Liver (tissue), 9 donors: ENCODE results near the gene FAM89B. TPM values are rescaled to one million over a fixed set of nuclear protein-coding genes. Genes with fewer than 3 reads are reported as not detected.

Experiments used
- DNase-seq: peaks from one replicate; pipeline ENCODE4 v3.0.0-alpha.2; 2017; ENCODE audit warnings: low spot score
- H3K27ac ChIP-seq, 2 donors: one replicate each; pipeline ENCODE4 v1.7.0; 2013; ENCODE audit warnings: inconsistent platforms in 2 of 2, low read length in 2 of 2, control low read depth in 1 of 2, low read depth in 1 of 2, mild to moderate bottlenecking in 1 of 2
- H3K27me3 ChIP-seq, 4 donors: one replicate each; pipeline versions ENCODE4 v1.6.1 to v1.7.0; 2013; ENCODE audit warnings: low read length in 3 of 4, inconsistent platforms in 1 of 4, mild to moderate bottlenecking in 1 of 4, moderate library complexity in 1 of 4; ENCODE audit not compliant: control insufficient read depth in 4 of 4, insufficient read depth in 4 of 4
- H3K36me3 ChIP-seq, 4 donors: one replicate each; pipeline versions ENCODE4 v1.6.1 to v1.7.0; 2013; ENCODE audit warnings: low read length in 3 of 4, mild to moderate bottlenecking in 3 of 4, low read depth in 1 of 4, moderate library complexity in 1 of 4; ENCODE audit not compliant: control insufficient read depth in 4 of 4, insufficient read depth in 3 of 4
- H3K4me1 ChIP-seq, 4 donors: one replicate each; pipeline versions ENCODE4 v1.6.1 to v1.7.0; 2013; ENCODE audit warnings: low read length in 3 of 4, mild to moderate bottlenecking in 3 of 4, moderate library complexity in 1 of 4; ENCODE audit not compliant: control insufficient read depth in 4 of 4, insufficient read depth in 4 of 4
- H3K4me3 ChIP-seq, 3 donors: one replicate each; pipeline versions ENCODE4 v1.6.1 to v1.7.0; 2013; ENCODE audit warnings: low read length in 3 of 3, control low read depth in 1 of 3, low read depth in 1 of 3, mild to moderate bottlenecking in 1 of 3
- H3K9ac ChIP-seq, 2 donors: one replicate each; pipeline ENCODE4 v1.7.0; 2013; ENCODE audit warnings: low read length in 2 of 2, mild to moderate bottlenecking in 2 of 2, moderate library complexity in 2 of 2, control low read depth in 1 of 2, low read depth in 1 of 2
- H3K9me3 ChIP-seq, 4 donors: one replicate each; pipeline versions ENCODE4 v1.6.1 to v1.7.0; 2013; ENCODE audit warnings: low read length in 3 of 4; ENCODE audit not compliant: control insufficient read depth in 4 of 4
- ATF3 ChIP-seq: IDR thresholded peaks from 2 replicates; pipeline ENCODE4 v1.6.1; 2016; ENCODE audit warnings: antibody characterized with exemption
- CTCF ChIP-seq: fragments of 150-350 bp; IDR thresholded peaks from 2 replicates; pipeline ENCODE4 v1.5.1; 2017; ENCODE audit warnings: improper control_type of control experiment, low read depth, low read length; ENCODE audit not compliant: missing input control
- EGR1 ChIP-seq, 2 donors: IDR thresholded peaks; 2 replicates each; pipeline ENCODE4 v1.6.1; 2016 to 2018; ENCODE audit warnings: antibody characterized with exemption in 2 of 2, low read depth in 2 of 2
- FOXA1 ChIP-seq: IDR thresholded peaks from 2 replicates; pipeline ENCODE4 v1.6.1; 2016; ENCODE audit warnings: antibody characterized with exemption
- GABPA ChIP-seq, 2 donors: IDR thresholded peaks in 1 of 2; conservative IDR thresholded peaks in 1 of 2; 2 replicates each; pipeline ENCODE4 v1.6.1; 2016; ENCODE audit warnings: antibody characterized with exemption in 2 of 2, mild to moderate bottlenecking in 1 of 2, moderate library complexity in 1 of 2
- HNF4A ChIP-seq, 2 donors: conservative IDR thresholded peaks; 2 replicates each; pipeline ENCODE4 v1.6.1; 2016; ENCODE audit warnings: antibody characterized with exemption in 2 of 2, mild to moderate bottlenecking in 2 of 2
- HNF4G ChIP-seq: IDR thresholded peaks from 2 replicates; pipeline ENCODE4 v1.6.1; 2016; ENCODE audit warnings: antibody characterized with exemption
- JUND ChIP-seq, 2 donors: IDR thresholded peaks; 2 replicates each; pipeline ENCODE4 v1.6.1; 2016; ENCODE audit warnings: antibody characterized with exemption in 2 of 2
- MAX ChIP-seq: IDR thresholded peaks from 2 replicates; pipeline ENCODE4 v1.6.1; 2016; ENCODE audit warnings: antibody characterized with exemption
- NR2F2 ChIP-seq: IDR thresholded peaks from 2 replicates; pipeline ENCODE4 v1.6.1; 2016; ENCODE audit warnings: antibody characterized with exemption
- RAD21 ChIP-seq, 2 donors: IDR thresholded peaks; 2 replicates each; pipeline ENCODE4 v1.6.1; 2016; ENCODE audit warnings: antibody characterized with exemption in 2 of 2, mild to moderate bottlenecking in 2 of 2
- REST ChIP-seq: IDR thresholded peaks from 2 replicates; pipeline ENCODE4 v1.6.1; 2016; ENCODE audit warnings: antibody characterized with exemption, mild to moderate bottlenecking
- RXRA ChIP-seq, 2 donors: IDR thresholded peaks; 2 replicates each; pipeline ENCODE4 v1.6.1; 2017 to 2018; ENCODE audit warnings: antibody characterized with exemption in 2 of 2, mild to moderate bottlenecking in 1 of 2
- SP1 ChIP-seq: IDR thresholded peaks from 2 replicates; pipeline ENCODE4 v1.6.1; 2018; ENCODE audit warnings: antibody characterized with exemption, mild to moderate bottlenecking
- TAF1 ChIP-seq: conservative IDR thresholded peaks from 2 replicates; pipeline ENCODE4 v1.6.1; 2016; ENCODE audit warnings: antibody characterized with exemption, mild to moderate bottlenecking
- YY1 ChIP-seq: IDR thresholded peaks from 2 replicates; pipeline ENCODE4 v1.6.1; 2016; ENCODE audit warnings: antibody characterized with exemption, mild to moderate bottlenecking
- ZBTB33 ChIP-seq: IDR thresholded peaks from 2 replicates; pipeline ENCODE4 v1.6.1; 2016; ENCODE audit warnings: antibody characterized with exemption
- WGBS: extraction: QIAGEN DNeasy Blood & Tissue Kit; methylation state at CpG from one replicate; pipeline ENCODE4 v1.1.7; 2013; 5-methylcytosine and 5-hydroxymethylcytosine counted together
- polyA plus RNA-seq, 2 donors: library from polyadenylated mRNA; stranded (reverse) in 1 of 2; unstranded in 1 of 2; fragments of 200-250 nt in 1 of 2; fragments of >200 nt in 1 of 2; fragmentation: Nextera tagmentation in 1 of 2; extraction: Ambion mirVana in 1 of 2; gene quantifications; one replicate each; pipeline versions ENCODE4 v1.2.1 to v1.2.3, GENCODE V29; 2013 to 2015
- total RNA-seq, 2 donors: library from RNA; depleted of rRNA; stranded (reverse); fragments of >200 nt; gene quantifications; one replicate each; pipeline ENCODE4 v1.2.3, GENCODE V29; 2014
- donor health status: healthy.
- donor health status: healthy.
- donor health status: healthy.
- donor health status: healthy.
- donor health status: healthy.

FAM89B gene
- total and polyA plus RNA-seq, 4 donors, result 4.7 to 16.7 (median 9.5) TPM

- DNase-seq, result no peak
- TF ChIP-seq YY1 (no peak), RAD21 (IDR thresholded peaks at IDR 0.05) (no peak)
- no peak overlapping the region for H3K4me3 ChIP-seq
- no peak overlapping the region for H3K27ac ChIP-seq
- 67% methylated on average over 3 of the region's 3 CpGs for WGBS
- H3K27me3 ChIP-seq, result no peaks in the 10 kb centered on the region
- H3K9ac ChIP-seq, result no peak overlapping the region
- H3K36me3 ChIP-seq, result peaks cover 9 to 37% (median 19%) of the 10 kb centered on the region in 4 donors
- peaks cover 10 to 48% (median 35%) of the 10 kb centered on the region in 4 donors for H3K4me1 ChIP-seq
- no peaks in the 10 kb centered on the region for H3K9me3 ChIP-seq
These were observed 36.9 kb downstream of the FAM89B start for GRCh38 chr11:65609229-65609628.

- Histone ChIP-seq H3K27ac (no peak overlapping the region), H3K4me3 (no peak overlapping the region), H3K4me1 (peaks cover 10 to 52% (median 35%) of the 10 kb centered on the region in 4 donors), H3K36me3 (peaks cover 8 to 33% (median 15%) of the 10 kb centered on the region in 4 donors), H3K27me3 (no peaks in the 10 kb centered on the region), H3K9me3 (no peaks in the 10 kb centered on the region), H3K9ac (no peak overlapping the region)
- no peak for TF ChIP-seq JUND (IDR thresholded peaks at IDR 0.05)
- no peak for TF ChIP-seq HNF4A (conservative IDR thresholded peaks at IDR 0.05)
- no peak for TF ChIP-seq SP1
- TF ChIP-seq YY1, result no peak
- TF ChIP-seq ZBTB33, result no peak
- TF ChIP-seq TAF1, result no peak
- no peak for TF ChIP-seq MAX
- no peak for TF ChIP-seq NR2F2
- TF ChIP-seq ATF3, result no peak
- no peak for TF ChIP-seq GABPA (IDR thresholded peaks at IDR 0.05 in 1 of 2, conservative IDR thresholded peaks at IDR 0.05 in 1 of 2)
- TF ChIP-seq CTCF, result no peak
- no peak for TF ChIP-seq FOXA1
- no peak for TF ChIP-seq RXRA (IDR thresholded peaks at IDR 0.05)
- TF ChIP-seq REST, result no peak
- TF ChIP-seq RAD21 (IDR thresholded peaks at IDR 0.05), result no peak
- no peak for TF ChIP-seq EGR1 (IDR thresholded peaks at IDR 0.05; ENCODE audit: low read depth in 2 of 2)
- TF ChIP-seq HNF4G, result no peak
- 79% methylated on average over 5 of the region's 5 CpGs for WGBS
- no peak for DNase-seq
These were observed 37.3 kb downstream of the FAM89B start for GRCh38 chr11:65609665-65610064.
